Measurements from ENCODE around the gene PSMB5. TPM values are rescaled to one million over a fixed set of nuclear protein-coding genes. Genes with fewer than 3 reads are reported as not detected.
A peak's percentile ranks its signal among the peaks of the same experiment; 100 is the strongest.

The PSMB5 gene
- total and polyA plus RNA-seq, 4 donors, result 74.0 to 152 (median 95.4) TPM

- no peaks in the 10 kb centered on the region for H3K9me3 ChIP-seq (ENCODE audit: control insufficient read depth in 4 of 4, low read length in 3 of 4)
These were observed 24.2 kb upstream of the PSMB5 start for GRCh38 chr14:23058654-23059504.

DNA sequence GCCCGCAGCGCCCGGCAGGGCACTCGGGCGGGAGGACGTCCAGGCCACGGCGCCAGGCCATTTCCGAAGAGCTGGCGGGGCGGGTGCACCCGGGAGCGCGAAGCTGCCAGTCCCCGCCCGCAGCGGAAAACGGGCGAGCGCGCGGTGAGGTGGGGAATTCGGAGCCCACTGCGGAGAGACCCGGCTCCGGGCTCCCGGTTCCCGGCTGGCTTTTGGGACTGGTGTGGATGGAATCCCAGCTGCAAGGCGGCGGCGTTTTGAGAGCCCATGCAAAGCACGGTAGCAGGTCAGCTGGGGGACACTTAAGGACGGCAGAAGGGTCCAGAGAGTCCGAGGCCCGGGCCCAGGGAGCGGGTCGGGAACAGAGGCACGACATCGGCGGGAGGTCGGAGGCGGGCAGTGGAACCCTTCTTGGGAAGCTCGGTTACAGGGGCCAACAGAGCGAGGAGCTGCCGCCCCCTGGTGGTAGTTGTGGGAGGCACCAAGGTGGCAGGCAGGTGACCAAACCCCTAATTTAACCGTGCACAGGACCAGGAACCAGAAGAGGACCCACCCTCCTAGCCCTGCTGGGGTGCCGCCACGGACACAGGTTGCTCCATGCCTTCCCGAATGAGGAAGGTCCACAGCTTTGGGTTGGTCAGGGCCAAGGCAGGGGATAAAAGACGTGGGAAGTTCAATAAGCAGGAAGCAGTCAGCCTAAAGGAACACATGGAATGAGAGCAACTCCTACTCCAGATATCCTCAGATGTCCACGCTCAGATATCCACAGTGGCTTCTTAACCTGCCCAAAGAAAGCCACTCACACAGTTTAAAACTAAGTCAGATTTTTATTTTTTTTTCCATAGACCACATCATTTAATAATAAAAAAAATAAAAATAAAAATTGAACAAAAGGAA is 23.3 kb upstream of the PSMB5 start:
- under 1% methylated on average over 51 of the region's 51 CpGs for WGBS
- TF ChIP-seq, protein P1, sequence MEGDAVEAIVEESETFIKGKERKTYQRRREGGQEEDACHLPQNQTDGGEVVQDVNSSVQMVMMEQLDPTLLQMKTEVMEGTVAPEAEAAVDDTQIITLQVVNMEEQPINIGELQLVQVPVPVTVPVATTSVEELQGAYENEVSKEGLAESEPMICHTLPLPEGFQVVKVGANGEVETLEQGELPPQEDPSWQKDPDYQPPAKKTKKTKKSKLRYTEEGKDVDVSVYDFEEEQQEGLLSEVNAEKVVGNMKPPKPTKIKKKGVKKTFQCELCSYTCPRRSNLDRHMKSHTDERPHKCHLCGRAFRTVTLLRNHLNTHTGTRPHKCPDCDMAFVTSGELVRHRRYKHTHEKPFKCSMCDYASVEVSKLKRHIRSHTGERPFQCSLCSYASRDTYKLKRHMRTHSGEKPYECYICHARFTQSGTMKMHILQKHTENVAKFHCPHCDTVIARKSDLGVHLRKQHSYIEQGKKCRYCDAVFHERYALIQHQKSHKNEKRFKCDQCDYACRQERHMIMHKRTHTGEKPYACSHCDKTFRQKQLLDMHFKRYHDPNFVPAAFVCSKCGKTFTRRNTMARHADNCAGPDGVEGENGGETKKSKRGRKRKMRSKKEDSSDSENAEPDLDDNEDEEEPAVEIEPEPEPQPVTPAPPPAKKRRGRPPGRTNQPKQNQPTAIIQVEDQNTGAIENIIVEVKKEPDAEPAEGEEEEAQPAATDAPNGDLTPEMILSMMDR (IDR thresholded peaks at IDR 0.05; ENCODE audit: low read depth, low read length, missing input control), result peak; percentile 90
- no peak for TF ChIP-seq HNF4A (conservative IDR thresholded peaks at IDR 0.05)
- TF ChIP-seq RAD21 (IDR thresholded peaks at IDR 0.05), result peak; percentile 86 to 90
- Histone ChIP-seq H3K4me3 (ENCODE audit: low read depth in 1 of 3, low read length in 3 of 3) (peak overlapping the region; percentile 36 to 77 (median 62)), H3K9ac (ENCODE audit: low read depth in 1 of 2, low read length in 2 of 2) (peak overlapping the region in 1 of 2 donors; percentile 48), H3K27ac (ENCODE audit: low read depth in 1 of 2, low read length in 2 of 2) (no peak overlapping the region), H3K36me3 (ENCODE audit: control insufficient read depth in 4 of 4, insufficient read depth in 3 of 4, low read depth in 1 of 4, low read length in 3 of 4) (peaks cover 15 to 34% (median 26%) of the 10 kb centered on the region in 4 donors), H3K4me1 (ENCODE audit: control insufficient read depth in 4 of 4, insufficient read depth in 4 of 4, low read length in 3 of 4) (peaks cover 4 to 17% (median 13%) of the 10 kb centered on the region in 4 donors), H3K27me3 (ENCODE audit: control insufficient read depth in 4 of 4, insufficient read depth in 4 of 4, low read length in 3 of 4) (no peaks in the 10 kb centered on the region), H3K9me3 (ENCODE audit: control insufficient read depth in 4 of 4, low read length in 3 of 4) (no peaks in the 10 kb centered on the region)
- peak; percentile 94 for DNase-seq (ENCODE audit: low spot score)

More at GRCh38 chr14:23058654-23059504, 24.2 kb upstream of the PSMB5 start:
- Histone ChIP-seq H3K4me3 (ENCODE audit: low read depth in 1 of 3, low read length in 3 of 3) (no peak overlapping the region), H3K4me1 (ENCODE audit: control insufficient read depth in 4 of 4, insufficient read depth in 4 of 4, low read length in 3 of 4) (peaks cover 4 to 17% (median 13%) of the 10 kb centered on the region in 4 donors), H3K36me3 (ENCODE audit: control insufficient read depth in 4 of 4, insufficient read depth in 3 of 4, low read depth in 1 of 4, low read length in 3 of 4) (peaks cover 19 to 43% (median 35%) of the 10 kb centered on the region in 4 donors), H3K27me3 (ENCODE audit: control insufficient read depth in 4 of 4, insufficient read depth in 4 of 4, low read length in 3 of 4) (no peaks in the 10 kb centered on the region), H3K27ac (ENCODE audit: low read depth in 1 of 2, low read length in 2 of 2) (no peak overlapping the region), H3K9ac (ENCODE audit: low read depth in 1 of 2, low read length in 2 of 2) (no peak overlapping the region)
- TF ChIP-seq YY1 (IDR thresholded peaks at IDR 0.05) (no peak), JUND (IDR thresholded peaks at IDR 0.05) (no peak), RXRA (IDR thresholded peaks at IDR 0.05) (no peak), ATF3 (IDR thresholded peaks at IDR 0.05) (no peak)
- TF ChIP-seq, protein P2, sequence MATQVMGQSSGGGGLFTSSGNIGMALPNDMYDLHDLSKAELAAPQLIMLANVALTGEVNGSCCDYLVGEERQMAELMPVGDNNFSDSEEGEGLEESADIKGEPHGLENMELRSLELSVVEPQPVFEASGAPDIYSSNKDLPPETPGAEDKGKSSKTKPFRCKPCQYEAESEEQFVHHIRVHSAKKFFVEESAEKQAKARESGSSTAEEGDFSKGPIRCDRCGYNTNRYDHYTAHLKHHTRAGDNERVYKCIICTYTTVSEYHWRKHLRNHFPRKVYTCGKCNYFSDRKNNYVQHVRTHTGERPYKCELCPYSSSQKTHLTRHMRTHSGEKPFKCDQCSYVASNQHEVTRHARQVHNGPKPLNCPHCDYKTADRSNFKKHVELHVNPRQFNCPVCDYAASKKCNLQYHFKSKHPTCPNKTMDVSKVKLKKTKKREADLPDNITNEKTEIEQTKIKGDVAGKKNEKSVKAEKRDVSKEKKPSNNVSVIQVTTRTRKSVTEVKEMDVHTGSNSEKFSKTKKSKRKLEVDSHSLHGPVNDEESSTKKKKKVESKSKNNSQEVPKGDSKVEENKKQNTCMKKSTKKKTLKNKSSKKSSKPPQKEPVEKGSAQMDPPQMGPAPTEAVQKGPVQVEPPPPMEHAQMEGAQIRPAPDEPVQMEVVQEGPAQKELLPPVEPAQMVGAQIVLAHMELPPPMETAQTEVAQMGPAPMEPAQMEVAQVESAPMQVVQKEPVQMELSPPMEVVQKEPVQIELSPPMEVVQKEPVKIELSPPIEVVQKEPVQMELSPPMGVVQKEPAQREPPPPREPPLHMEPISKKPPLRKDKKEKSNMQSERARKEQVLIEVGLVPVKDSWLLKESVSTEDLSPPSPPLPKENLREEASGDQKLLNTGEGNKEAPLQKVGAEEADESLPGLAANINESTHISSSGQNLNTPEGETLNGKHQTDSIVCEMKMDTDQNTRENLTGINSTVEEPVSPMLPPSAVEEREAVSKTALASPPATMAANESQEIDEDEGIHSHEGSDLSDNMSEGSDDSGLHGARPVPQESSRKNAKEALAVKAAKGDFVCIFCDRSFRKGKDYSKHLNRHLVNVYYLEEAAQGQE (IDR thresholded peaks at IDR 0.05), result no peak
- DNase-seq (ENCODE audit: low spot score), result no peak
- 93% methylated on average over 32 of the region's 32 CpGs for WGBS
